H1 (cell line): ENCODE results near the gene PTPRO. TPM values are rescaled to one million over a fixed set of nuclear protein-coding genes. Genes with fewer than 3 reads are reported as not detected.

ENCODE experiments used
- CTCF ChIA-PET: fragments of 300-600 bp; sonication (Branson Sonifier 250); formaldehyde crosslinking; loops from one replicate; lab custom pipeline; 2021; ENCODE audit not compliant: partially characterized antibody; lab: Charles Lee
- POLR2A ChIA-PET: fragments of 300-600 bp; sonication (Branson Sonifier 250); formaldehyde crosslinking; loops from one replicate; lab custom pipeline; 2021; ENCODE audit warnings: inconsistent platforms; ENCODE audit not compliant: partially characterized antibody; lab: Charles Lee
- DNase-seq, 2 experiments: peaks; one replicate each; pipeline versions ENCODE4 v3.0.0 to v3.0.0-alpha.2; 2010 to 2022; ENCODE audit warnings: low spot score in 2 of 2, low read depth in 1 of 2, mixed read lengths in 1 of 2
- FAIRE-seq: peaks from 2 replicates; lab custom pipeline; 2011; peaks lifted over from hg19 to GRCh38; lab: Jason Lieb, UNC
- H2AFZ ChIP-seq: 2 replicates; pipeline ENCODE4 v1.8.1; 2012; ENCODE audit warnings: low read length, inconsistent platforms
- H2AK5ac ChIP-seq: 2 replicates; pipeline ENCODE4 v1.6.1; 2013; ENCODE audit warnings: low read depth, low read length
- H2BK120ac ChIP-seq: replicated peaks from 2 replicates; pipeline ENCODE3; 2013; ENCODE audit warnings: low read depth, low read length, inconsistent platforms
- H2BK12ac ChIP-seq: 2 replicates; pipeline ENCODE4 v1.6.1; 2013; ENCODE audit warnings: low read depth, low read length
- H2BK15ac ChIP-seq: 2 replicates; pipeline ENCODE4 v1.6.1; 2013; ENCODE audit warnings: low read length
- H2BK20ac ChIP-seq: 2 replicates; pipeline ENCODE4 v1.6.1; 2013; ENCODE audit warnings: low read length
- H2BK5ac ChIP-seq: 2 replicates; pipeline ENCODE4 v1.6.1; 2013; ENCODE audit warnings: low read depth, low read length
- H3K14ac ChIP-seq: 2 replicates; pipeline ENCODE4 v1.6.1; 2013; ENCODE audit warnings: inconsistent platforms; ENCODE audit not compliant: insufficient read length
- H3K18ac ChIP-seq: 2 replicates; pipeline ENCODE4 v1.6.1; 2013; ENCODE audit warnings: low read length; ENCODE audit errors: extremely low read depth
- H3K23ac ChIP-seq: 2 replicates; pipeline ENCODE4 v1.6.1; 2013; ENCODE audit warnings: inconsistent platforms; ENCODE audit not compliant: insufficient read length
- H3K23me2 ChIP-seq: 2 replicates; pipeline ENCODE4 v1.6.1; 2013; ENCODE audit warnings: low read depth, low read length
- H3K27ac ChIP-seq: 2 replicates; pipeline ENCODE4 v1.6.1; 2011; ENCODE audit warnings: low read depth, low read length, inconsistent platforms
- H3K27me3 ChIP-seq, 4 experiments: replicated peaks in 1 of 4; 1 replicate in 1 of 4; 2 replicates in 3 of 4; pipeline versions ENCODE4 v1.6.1 to v1.8.1; 2011 to 2013; ENCODE audit warnings: low read length in 3 of 4, mild to moderate bottlenecking in 3 of 4, inconsistent platforms in 2 of 4, mixed read lengths in 2 of 4, moderate library complexity in 1 of 4; ENCODE audit not compliant: control insufficient read depth in 3 of 4, insufficient read depth in 3 of 4; ENCODE audit errors: extremely low read depth in 1 of 4
- H3K36me3 ChIP-seq, 4 experiments: 2 replicates each; pipeline versions ENCODE4 v1.6.1 to v1.8.1; 2011 to 2013; ENCODE audit warnings: mild to moderate bottlenecking in 4 of 4, low read length in 3 of 4, moderate library complexity in 2 of 4, control low read depth in 1 of 4, inconsistent platforms in 1 of 4; ENCODE audit not compliant: insufficient read depth in 4 of 4, control insufficient read depth in 2 of 4
- H3K4ac ChIP-seq: replicated peaks from 2 replicates; pipeline ENCODE3; 2013; ENCODE audit warnings: low read length, low read depth, mixed read lengths, inconsistent platforms; ENCODE audit not compliant: insufficient read length
- H3K4me1 ChIP-seq, 4 experiments: replicated peaks in 1 of 4; 1 replicate in 1 of 4; 2 replicates in 3 of 4; pipeline versions ENCODE4 v1.6.1 to v1.8.1; 2011 to 2013; ENCODE audit warnings: low read length in 3 of 4, inconsistent platforms in 2 of 4, mixed read lengths in 1 of 4; ENCODE audit not compliant: insufficient read depth in 4 of 4, control insufficient read depth in 3 of 4
- H3K4me2 ChIP-seq, 2 experiments: 2 replicates each; pipeline versions ENCODE4 v1.6.1 to v1.8.1; 2011 to 2013; ENCODE audit warnings: low read depth in 2 of 2, low read length in 2 of 2, control low read depth in 1 of 2, inconsistent platforms in 1 of 2, mild to moderate bottlenecking in 1 of 2; ENCODE audit not compliant: insufficient read depth in 1 of 2
- H3K4me3 ChIP-seq, 4 experiments: fragments of 200-600, 300-600 bp in 1 of 4; sonication (generic), shearing (Covaris generic), sonication (Bioruptor Twin) in 1 of 4; 2 replicates each; pipeline versions ENCODE4 v1.5.1 to v1.8.1; 2011 to 2016; ENCODE audit warnings: low read length in 4 of 4, low read depth in 3 of 4, control low read depth in 2 of 4, inconsistent platforms in 2 of 4, mild to moderate bottlenecking in 2 of 4, mixed read lengths in 1 of 4, moderate library complexity in 1 of 4; ENCODE audit not compliant: insufficient read depth in 2 of 4; ENCODE audit errors: extremely low read depth in 1 of 4
- H3K56ac ChIP-seq: replicated peaks from 2 replicates; pipeline ENCODE3; 2013; ENCODE audit warnings: low read depth, mild to moderate bottlenecking, mixed read lengths, low read length, inconsistent platforms; ENCODE audit not compliant: insufficient read length
- H3K79me1 ChIP-seq: 2 replicates; pipeline ENCODE4 v1.6.1; 2013; ENCODE audit warnings: low read depth, low read length, control low read depth
- H3K79me2 ChIP-seq, 2 experiments: 2 replicates each; pipeline versions ENCODE4 v1.6.1 to v1.8.1; 2012 to 2013; ENCODE audit warnings: low read length in 2 of 2, mild to moderate bottlenecking in 2 of 2, inconsistent platforms in 1 of 2; ENCODE audit not compliant: insufficient read depth in 2 of 2, control insufficient read depth in 1 of 2
- H3K9ac ChIP-seq, 4 experiments: replicated peaks in 1 of 4; 1 replicate in 1 of 4; 2 replicates in 3 of 4; pipeline versions ENCODE4 v1.6.1 to v1.8.1; 2011 to 2013; ENCODE audit warnings: low read depth in 3 of 4, low read length in 3 of 4, control low read depth in 2 of 4, mild to moderate bottlenecking in 2 of 4, moderate library complexity in 2 of 4, inconsistent platforms in 1 of 4; ENCODE audit errors: extremely low read depth in 1 of 4
- H3K9me3 ChIP-seq, 2 experiments: 2 replicates each; pipeline versions ENCODE4 v1.6.1 to v1.8.1; 2012 to 2013; ENCODE audit warnings: mild to moderate bottlenecking in 2 of 2, moderate library complexity in 2 of 2, control low read depth in 1 of 2, inconsistent platforms in 1 of 2, low read depth in 1 of 2, low read length in 1 of 2, mixed read lengths in 1 of 2; ENCODE audit not compliant: insufficient read depth in 2 of 2
- H4K20me1 ChIP-seq, 2 experiments: replicated peaks in 1 of 2; 2 replicates each; pipeline versions ENCODE3 to v1.8.1; 2011 to 2013; ENCODE audit warnings: inconsistent platforms in 2 of 2, low read length in 2 of 2, mild to moderate bottlenecking in 1 of 2; ENCODE audit not compliant: insufficient read depth in 2 of 2, control insufficient read depth in 1 of 2
- H4K5ac ChIP-seq: 2 replicates; pipeline ENCODE4 v1.6.1; 2013; ENCODE audit warnings: low read length, low read depth, mixed read lengths, inconsistent platforms; ENCODE audit not compliant: insufficient read length
- H4K8ac ChIP-seq: 2 replicates; pipeline ENCODE4 v1.8.0; 2013; ENCODE audit warnings: mild to moderate bottlenecking, moderate library complexity, low read length, inconsistent platforms; ENCODE audit not compliant: insufficient read depth; ENCODE audit errors: extremely low read depth
- H4K91ac ChIP-seq: replicated peaks from 2 replicates; pipeline ENCODE3; 2013; ENCODE audit warnings: low read length, mixed read lengths, inconsistent platforms; ENCODE audit not compliant: insufficient read length
- CEBPB ChIP-seq: IDR thresholded peaks from 2 replicates; pipeline ENCODE4 v1.6.1; 2012; ENCODE audit warnings: low read depth, low read length
- SIX5 ChIP-seq: IDR thresholded peaks from 2 replicates; pipeline ENCODE4 v1.6.1; 2011; ENCODE audit warnings: mild to moderate bottlenecking, low read depth, low read length
- TEAD4 ChIP-seq: IDR thresholded peaks from 2 replicates; pipeline ENCODE4 v1.6.1; 2012; ENCODE audit warnings: low read depth, low read length, inconsistent platforms, mixed read lengths
- WGBS, 2 experiments: shearing (Covaris generic) in 1 of 2; methylation state at CpG; one replicate each; pipeline versions ENCODE4 v1.1.6 to v1.1.7; 2013 to 2015; ENCODE audit warnings: low lambda C conversion rate in 2 of 2, mixed read lengths in 2 of 2, inconsistent platforms in 1 of 2, low coverage in 1 of 2, missing lambda C conversion rate in 1 of 2; ENCODE audit not compliant: insufficient replicate concordance in 2 of 2, insufficient coverage in 1 of 2, insufficient read length in 1 of 2; ENCODE audit errors: extremely low coverage in 1 of 2, missing lambda C conversion rate in 1 of 2; 5-methylcytosine and 5-hydroxymethylcytosine counted together
- polyA plus RNA-seq, 7 experiments: library from polyadenylated mRNA; depleted of rRNA in 3 of 7; stranded (reverse) in 5 of 7; unstranded in 2 of 7; fragments of >200 nt in 5 of 7; fragments of 200-250 nt in 2 of 7; gene quantifications; 1 replicate in 5 of 7; 2 replicates in 1 of 7; 4 replicates in 1 of 7; pipeline versions ENCODE4 v1.2.1 to v1.2.3, GENCODE V29; 2011 to 2013; ENCODE audit warnings: missing spikeins in 2 of 7, mixed read lengths in 2 of 7
- total RNA-seq: library from RNA; stranded (reverse); fragmentation: NEBNext Ultra II Directional; extraction: Animal tissue kit (Norgen Biotek cat#: 25700); gene quantifications from 2 replicates; pipeline ENCODE4 v1.2.1, GENCODE V29; 2021

The PTPRO gene
- total and polyA plus RNA-seq, 2 of the 8 experiments (the other 6 are each of a cell fraction or from before 2014, with no cell fraction given) = 0.73 to 1.7 TPM

- H4K5ac ChIP-seq = no peak overlapping the region
- H3K4me3 ChIP-seq = no peak overlapping the region
- no peak overlapping the region for H3K56ac ChIP-seq
- no peak overlapping the region for H3K9ac ChIP-seq
- H3K23me2 ChIP-seq = no peaks in the 10 kb centered on the region
- no peak overlapping the region for H3K27ac ChIP-seq
- WGBS, 2 experiments = 86 to 100% methylated on average over 2 to 3 of the region's 3 CpGs
- H3K79me2 ChIP-seq = no peaks in the 10 kb centered on the region
- no peaks in the 10 kb centered on the region for H3K9me3 ChIP-seq
- H3K4me1 ChIP-seq = no peaks in the 10 kb centered on the region
- H3K4ac ChIP-seq = no peak overlapping the region
- H2BK12ac ChIP-seq = no peak overlapping the region
- no peak overlapping the region for H3K14ac ChIP-seq
- FAIRE-seq (no peak), DNase-seq (no peak)
- no peak overlapping the region for H4K8ac ChIP-seq
- H3K23ac ChIP-seq = no peak overlapping the region
- no peaks in the 10 kb centered on the region for H4K20me1 ChIP-seq
- no peak overlapping the region for H3K18ac ChIP-seq
- H2BK120ac ChIP-seq = no peak overlapping the region
- no peaks in the 10 kb centered on the region for H3K36me3 ChIP-seq
- H3K27me3 ChIP-seq = peaks cover 0 to 1% (median 0%) of the 10 kb centered on the region in 4 experiments; a peak in 1 of 7 replicates
- ChIA-PET POLR2A (no interaction called here), CTCF (interaction anchor here (1.4 kb wide), 1 partner anchor 17 kb away, joined by 3 read pairs; no protein-coding TSS in a partner anchor)
- no peak overlapping the region for H2AFZ ChIP-seq
- H4K91ac ChIP-seq = no peak overlapping the region
- H2BK5ac ChIP-seq = no peak overlapping the region
- TF ChIP-seq SIX5 = no peak
- TF ChIP-seq CEBPB = no peak
- no peak for TF ChIP-seq TEAD4
- H2BK20ac ChIP-seq = no peak overlapping the region
- no peaks in the 10 kb centered on the region for H3K79me1 ChIP-seq
- no peak overlapping the region for H2BK15ac ChIP-seq
- H3K4me2 ChIP-seq = no peak overlapping the region
- no peak overlapping the region for H2AK5ac ChIP-seq
Observed at GRCh38 chr12:15346488-15346887, 24.2 kb downstream of the PTPRO start.
